ENCODE results near the gene AP5S1.
"Not testable (repeated sequence)": the region's sequence is repeated elsewhere in the genome, so short reads cannot be mapped to it uniquely, and the experiment has no call there.

GRCh38 chr20:3789201-3789600 lies 31.1 kb upstream of the AP5S1 start:
- not testable (repeated sequence) for TF ChIP-seq CTCF (conservative IDR thresholded peaks at IDR 0.05); EZH2 (IDR thresholded peaks at IDR 0.05; ENCODE audit: low read depth)

Measured in PC-9 (cell line).